CD4-positive, alpha-beta T cell treated with Interleukin-17A for 4 hours (primary cell): Measurements from ENCODE around the gene POLR2C.
A peak's percentile ranks its signal among the peaks of the same experiment; 100 is the strongest.

Experiments used
- DNase-seq: peaks from one replicate; pipeline ENCODE4 v3.0.0-alpha.2; 2020; ENCODE audit warnings: mixed read lengths

The POLR2C gene

GRCh38 chr16:57452021-57452420, 10.5 kb upstream of the POLR2C start:
- no peak for DNase-seq

- no peak for DNase-seq
Observed at GRCh38 chr16:57462978-57463362, 491 bp downstream of the POLR2C start.

DNA sequence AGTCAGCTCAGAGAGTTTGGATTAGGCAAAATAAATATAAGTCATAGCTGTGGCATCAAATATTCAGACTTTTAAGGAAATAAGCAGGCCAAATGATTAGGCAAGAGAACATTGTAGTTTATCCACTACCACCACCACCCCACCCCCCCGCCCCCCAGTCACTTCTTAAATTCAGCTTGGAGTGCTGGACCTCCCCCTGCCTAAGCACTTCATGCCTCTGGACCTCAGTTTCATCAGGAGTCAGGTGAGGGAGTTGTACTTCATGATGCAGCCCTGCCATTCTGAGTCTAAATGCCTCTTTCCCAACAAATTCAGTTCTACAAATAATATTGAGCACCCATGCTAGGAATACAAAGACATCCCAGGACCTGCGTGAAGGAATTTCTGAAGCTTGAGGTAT, 2.0 kb downstream of the POLR2C start:
- DNase-seq: no peak

- DNase-seq: no peak
Observed at GRCh38 chr16:57468346-57468745, 5.9 kb downstream of the POLR2C start.

DNA sequence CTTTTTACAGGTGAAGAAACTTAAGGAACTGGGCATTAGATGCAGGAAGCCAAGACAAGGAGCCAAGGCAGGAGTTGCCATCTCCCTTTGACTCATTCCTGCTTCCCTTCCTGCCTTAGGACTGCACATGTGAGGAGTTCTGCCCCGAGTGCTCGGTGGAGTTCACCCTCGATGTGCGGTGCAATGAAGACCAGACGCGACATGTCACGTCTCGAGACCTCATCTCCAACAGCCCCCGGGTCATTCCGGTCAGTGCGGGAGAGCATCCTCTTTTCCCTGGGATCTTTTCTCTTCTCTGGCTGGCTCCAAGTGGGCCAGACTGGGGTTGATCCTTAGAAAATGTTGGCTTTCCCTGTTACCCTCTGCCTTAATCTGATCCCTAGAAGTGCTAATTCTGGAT, 6.6 kb downstream of the POLR2C start:
- DNase-seq: no peak

- no peak for DNase-seq
Observed at GRCh38 chr16:57469917-57470470, 7.5 kb downstream of the POLR2C start.

DNA sequence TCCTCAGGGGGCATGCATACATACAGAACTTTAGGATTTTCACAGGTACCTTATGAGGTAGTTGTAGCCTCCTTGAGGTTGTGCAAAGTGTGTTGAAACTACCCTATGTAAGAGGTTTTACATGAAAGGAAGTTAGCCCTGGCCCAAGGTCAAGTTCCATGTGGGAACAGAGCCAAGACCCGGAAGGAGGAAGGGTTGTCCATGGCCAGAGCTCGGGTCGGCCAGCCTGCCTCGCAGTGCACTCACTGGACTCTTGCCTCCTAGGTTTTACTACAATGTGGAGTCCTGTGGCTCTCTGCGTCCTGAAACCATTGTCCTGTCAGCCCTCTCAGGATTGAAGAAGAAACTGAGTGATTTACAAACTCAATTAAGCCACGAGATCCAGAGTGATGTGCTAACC, 8.2 kb downstream of the POLR2C start:
- no peak for DNase-seq

DNA sequence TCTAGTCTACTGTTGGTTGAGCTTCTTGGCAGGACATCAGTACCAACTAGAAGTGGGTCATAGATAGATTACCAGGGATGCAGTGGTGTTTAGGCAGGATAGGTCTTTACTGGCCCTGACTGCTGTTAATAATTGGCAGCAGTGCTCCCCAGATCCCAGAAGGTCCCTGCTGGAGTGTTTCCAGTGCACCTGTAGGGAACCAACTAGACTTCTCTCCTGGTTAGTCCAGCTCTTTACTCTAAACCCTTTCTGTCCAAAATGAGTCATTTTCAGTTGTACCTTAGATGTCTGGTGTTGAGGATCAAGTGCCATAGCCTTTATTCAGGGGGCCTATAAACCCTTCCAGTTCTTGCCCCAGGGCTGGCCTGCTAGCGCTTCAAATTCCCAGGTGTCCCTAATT, 8.7 kb downstream of the POLR2C start:
- no peak for DNase-seq

- no peak for DNase-seq
Observed at GRCh38 chr16:57471852-57472664, 9.6 kb downstream of the POLR2C start.

DNA sequence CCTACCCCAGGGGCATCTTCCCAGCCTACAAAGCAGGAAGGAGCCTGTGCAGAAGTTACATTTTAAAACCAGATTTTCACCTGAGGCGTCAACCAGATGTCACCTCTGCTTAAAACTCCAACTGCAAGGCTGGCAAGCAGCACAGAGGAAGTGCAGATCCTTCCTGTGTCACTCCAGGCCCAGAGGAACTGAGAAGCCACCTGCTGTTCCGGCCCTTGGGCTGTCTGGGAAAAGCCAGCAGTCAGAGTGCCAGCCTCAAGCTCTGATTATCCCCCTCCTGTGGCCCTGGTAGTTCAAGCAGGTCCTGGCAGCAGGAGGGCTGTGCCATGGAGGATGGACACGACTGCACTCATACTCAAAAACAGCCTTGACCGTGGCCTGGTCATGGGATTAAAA, 10.2 kb downstream of the POLR2C start:
- DNase-seq: no peak

- DNase-seq: no peak
Observed at GRCh38 chr16:57473176-57473840, 10.8 kb downstream of the POLR2C start.

DNA sequence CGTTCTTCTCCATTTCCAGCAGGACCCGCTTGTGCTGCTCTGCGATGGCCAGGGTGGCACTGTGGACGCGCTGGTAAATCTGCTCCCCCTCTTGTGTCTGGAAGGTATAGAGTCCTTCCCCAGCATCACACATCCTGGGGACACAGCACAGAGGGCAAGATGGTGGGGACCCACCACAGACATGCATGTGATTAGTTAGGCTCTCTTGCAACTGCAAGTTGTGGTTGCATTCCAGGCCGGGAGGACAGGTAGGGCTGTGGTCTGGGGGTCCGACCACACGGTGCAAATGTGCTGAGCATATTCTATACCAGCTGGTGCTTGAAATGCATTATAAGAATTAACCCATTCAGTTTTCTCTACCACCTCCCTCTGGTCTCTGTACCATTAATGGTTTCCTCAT, 11.4 kb downstream of the POLR2C start:
- no peak for DNase-seq

DNA sequence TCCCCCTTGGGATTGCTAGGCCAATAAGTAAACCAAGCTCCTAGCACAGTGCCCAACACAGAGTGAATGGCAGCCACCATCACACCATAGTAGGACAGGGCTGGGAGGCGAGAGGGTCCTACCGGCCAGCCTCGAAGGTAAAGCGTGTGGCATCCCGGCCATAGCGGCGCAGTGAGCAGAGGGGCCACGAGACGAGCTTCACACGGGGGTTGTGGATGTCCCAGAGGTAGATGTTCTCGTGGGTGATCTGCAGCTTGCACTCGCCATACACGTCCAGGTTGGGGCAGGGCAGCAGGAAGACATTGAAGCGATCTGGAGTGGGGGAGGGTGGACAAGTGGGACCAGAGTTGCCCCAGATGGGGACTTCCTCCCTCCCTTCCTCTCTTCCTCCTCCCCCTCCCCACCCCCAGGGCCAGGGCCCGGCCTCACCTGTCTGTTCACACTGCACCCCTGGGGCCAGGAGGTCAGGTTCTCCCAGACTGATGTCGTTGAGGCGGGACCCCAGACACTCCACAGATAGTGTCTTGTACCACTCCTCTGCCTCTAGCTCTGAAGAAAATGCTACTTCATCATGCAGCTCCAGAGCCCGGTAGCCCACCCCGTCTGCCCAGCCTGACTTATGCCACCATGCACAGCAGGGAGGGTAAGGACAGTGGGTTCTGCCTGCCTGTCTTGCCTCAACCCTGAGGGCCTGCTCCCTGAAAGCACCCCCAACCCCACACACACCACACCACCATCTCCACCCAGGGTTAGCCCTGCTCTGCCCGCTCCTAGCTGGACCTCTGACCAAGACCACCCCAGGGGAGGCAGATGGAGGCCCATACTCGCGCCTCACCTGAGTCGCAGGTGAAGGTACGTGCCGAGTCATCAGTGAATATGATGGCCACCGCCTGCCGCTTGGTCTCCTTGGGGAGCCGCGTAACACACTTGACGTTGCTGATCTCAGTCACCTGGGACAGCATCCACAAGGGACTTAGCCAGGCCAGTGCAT, 12.5 kb downstream of the POLR2C start:
- no peak for DNase-seq

DNA sequence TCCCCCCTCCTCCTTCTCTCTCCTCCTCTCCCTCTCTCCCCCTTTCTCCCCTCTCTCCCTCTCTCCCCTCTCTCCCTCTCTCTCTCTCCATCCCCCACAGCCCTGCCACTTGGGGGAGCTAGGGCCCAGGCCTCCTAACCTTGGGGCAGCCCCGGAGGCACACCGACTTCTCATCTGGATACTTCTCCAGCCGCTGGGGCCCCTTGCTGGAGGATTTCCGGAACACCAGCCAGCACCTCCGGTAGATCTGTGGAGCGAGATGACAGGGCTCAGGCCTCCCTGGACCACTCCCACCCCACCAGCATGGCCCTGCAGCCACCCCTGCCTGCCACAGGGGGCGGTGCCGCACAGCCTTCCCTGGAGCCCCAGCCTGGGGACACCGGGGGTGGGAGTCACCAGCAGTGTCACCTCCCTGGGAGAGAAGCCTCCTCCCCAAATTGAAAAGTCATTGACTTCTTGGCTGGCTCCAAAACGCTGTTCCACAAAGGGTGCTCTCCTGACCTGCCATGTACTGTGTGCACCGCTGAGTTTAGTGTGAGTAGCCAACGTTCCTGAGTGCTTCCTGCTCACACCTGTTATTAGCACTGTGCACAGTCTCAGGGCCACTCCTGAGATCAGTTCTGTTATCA, 13.3 kb downstream of the POLR2C start:
- DNase-seq: peak; percentile 79

GRCh38 chr16:57476546-57477410, 14.3 kb downstream of the POLR2C start:
- no peak for DNase-seq

DNA sequence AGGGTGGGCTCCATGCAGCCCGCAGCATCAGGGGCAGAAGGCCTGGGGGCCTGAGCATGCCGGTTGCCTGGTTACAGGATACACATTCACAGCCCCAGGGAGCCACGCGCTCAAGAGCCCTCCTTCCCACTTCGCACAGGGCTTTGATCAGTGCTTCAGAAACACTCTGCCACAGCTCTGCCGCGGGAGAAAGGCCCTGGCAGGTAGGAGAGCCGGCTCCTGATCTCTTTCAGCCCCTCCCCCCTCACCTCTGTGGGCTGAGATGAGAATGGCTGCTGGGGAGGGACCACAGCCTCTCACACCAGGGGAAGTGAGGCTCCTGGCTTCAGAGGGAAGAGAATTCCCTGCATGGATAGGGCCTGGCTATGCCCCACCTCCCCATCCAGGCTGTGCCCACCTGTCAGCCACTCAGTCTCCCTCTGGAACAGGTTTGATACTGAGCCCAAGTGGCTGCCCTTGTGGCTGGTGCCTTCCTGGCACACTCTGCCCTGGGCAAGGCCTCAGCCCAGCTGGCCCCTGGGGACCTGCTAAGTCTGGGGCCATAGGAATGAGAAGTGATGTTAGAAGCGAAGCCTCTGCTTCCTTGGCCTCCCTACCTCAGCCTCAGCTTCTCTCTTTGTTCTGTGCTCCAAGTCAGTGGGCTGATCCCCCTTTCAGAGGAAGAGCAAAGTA, 15.2 kb downstream of the POLR2C start:
- no peak for DNase-seq

- no peak for DNase-seq
Observed at GRCh38 chr16:57478396-57479204, 16.1 kb downstream of the POLR2C start.

DNA sequence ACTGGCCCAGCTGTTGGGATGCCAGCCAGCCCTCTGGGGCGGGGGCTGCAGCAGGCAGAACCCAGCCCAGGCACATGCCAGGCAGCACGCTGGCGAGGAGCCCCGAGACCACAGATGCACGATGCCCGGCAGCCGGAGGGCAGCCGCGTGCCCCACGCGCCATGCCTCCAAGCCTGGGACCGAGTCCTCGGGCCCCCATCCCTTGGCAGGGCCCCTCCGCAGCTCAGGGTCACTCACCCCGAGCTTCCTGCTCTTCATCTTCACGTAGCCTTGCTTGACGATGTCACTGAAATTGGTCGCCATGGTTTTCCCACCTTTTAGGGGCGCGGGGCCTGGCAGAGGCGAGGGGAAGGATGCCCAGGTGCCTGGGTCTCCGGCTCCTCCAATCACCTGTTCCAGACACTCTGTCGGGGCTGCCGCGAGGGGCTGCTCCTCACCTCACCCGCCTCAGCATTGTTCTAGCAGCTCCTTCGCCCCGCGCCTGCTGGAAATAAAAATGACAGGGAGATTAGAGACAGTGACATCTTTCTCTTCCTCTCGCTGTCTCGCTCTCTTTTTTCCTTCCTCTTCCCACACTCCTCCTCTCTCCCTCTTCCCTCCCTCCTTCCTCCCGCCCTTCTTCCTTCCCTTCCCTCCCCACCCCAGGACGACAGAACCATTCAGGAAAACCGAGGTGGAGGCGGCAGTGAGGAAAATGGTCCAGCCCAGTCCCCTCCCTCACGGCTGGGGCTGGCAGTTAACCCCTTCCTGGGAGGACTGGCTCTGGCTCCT, 16.9 kb downstream of the POLR2C start:
- no peak for DNase-seq
